Neural cell (in vitro differentiated cells): ENCODE results near the gene DMKN. TPM values are rescaled to one million over a fixed set of nuclear protein-coding genes. Genes with fewer than 3 reads are reported as not detected.

Experiments used
- H2AFZ ChIP-seq: fragments of 200-600, 300-800 bp; sonication (generic), shearing (Covaris generic); 2 replicates; pipeline ENCODE4 v1.6.0; 2014; ENCODE audit warnings: low read depth, mild to moderate bottlenecking, antibody characterized with exemption, low read length, moderate library complexity
- H3F3A ChIP-seq: fragments of 200-600 bp; shearing (Covaris generic); 2 replicates; pipeline ENCODE4 v1.6.1; 2016; ENCODE audit warnings: mild to moderate bottlenecking, moderate library complexity, mixed read lengths, antibody characterized with exemption, low read length; ENCODE audit not compliant: insufficient read depth, poor library complexity, severe bottlenecking
- H3K27ac ChIP-seq: fragments of 200-600, 300-800 bp; sonication (generic), shearing (Covaris generic); 2 replicates; pipeline ENCODE4 v1.5.1; 2014; ENCODE audit warnings: mild to moderate bottlenecking, low read length, moderate library complexity
- H3K27me3 ChIP-seq: fragments of 300-800, 200-600 bp; sonication (generic), shearing (Covaris generic); 2 replicates; pipeline ENCODE4 v1.6.0; 2014; ENCODE audit warnings: mild to moderate bottlenecking, low read depth, low read length, moderate library complexity; ENCODE audit not compliant: insufficient read depth
- H3K36me3 ChIP-seq: fragments of 300-800, 200-600 bp; sonication (generic), shearing (Covaris generic); 2 replicates; pipeline ENCODE4 v1.5.1; 2014; ENCODE audit warnings: mild to moderate bottlenecking, antibody characterized with exemption, low read length, moderate library complexity; ENCODE audit not compliant: insufficient read depth
- H3K4me2 ChIP-seq: fragments of 300-800, 200-600 bp; sonication (generic), shearing (Covaris generic); 2 replicates; pipeline ENCODE4 v1.6.0; 2014; ENCODE audit warnings: mild to moderate bottlenecking, low read length
- H3K4me3 ChIP-seq: fragments of 300-800, 200-600 bp; sonication (generic), shearing (Covaris generic); 2 replicates; pipeline ENCODE4 v1.5.1; 2014; ENCODE audit warnings: mild to moderate bottlenecking, low read length, moderate library complexity
- H3K79me2 ChIP-seq: fragments of 200-600 bp; shearing (Covaris generic); replicated peaks from 2 replicates; pipeline ENCODE4 v1.6.0; 2014; ENCODE audit warnings: mild to moderate bottlenecking, low read length, moderate library complexity; ENCODE audit not compliant: insufficient read depth
- H3K9ac ChIP-seq: fragments of 300-800, 200-600 bp; sonication (generic), shearing (Covaris generic); 2 replicates; pipeline ENCODE4 v1.6.1; 2016; ENCODE audit warnings: mild to moderate bottlenecking, low read length, mixed read lengths
- H3K9me2 ChIP-seq: fragments of 200-600 bp; shearing (Covaris generic); 2 replicates; pipeline ENCODE4 v1.6.1; 2016; ENCODE audit warnings: mild to moderate bottlenecking, low read length, mixed read lengths; ENCODE audit not compliant: insufficient read depth
- H3K9me3 ChIP-seq: fragments of 200-600, 300-800 bp; sonication (generic), shearing (Covaris generic); 2 replicates; pipeline ENCODE4 v1.6.1; 2016; ENCODE audit warnings: mild to moderate bottlenecking, mixed run types, low read length, moderate library complexity, mixed read lengths
- H4K20me1 ChIP-seq: fragments of 200-600 bp; shearing (Covaris generic); 2 replicates; pipeline ENCODE4 v1.6.1; 2016; ENCODE audit warnings: mild to moderate bottlenecking, mixed run types; ENCODE audit not compliant: insufficient read depth
- CTCF ChIP-seq: fragments of 450-650 bp; IDR thresholded peaks from 2 replicates; pipeline ENCODE4 v1.5.1; 2014; ENCODE audit warnings: antibody characterized with exemption, mild to moderate bottlenecking, moderate library complexity; ENCODE audit not compliant: poor library complexity, severe bottlenecking
- EP300 ChIP-seq: fragments of 450-650 bp; conservative IDR thresholded peaks from 2 replicates; pipeline ENCODE4 v1.6.1; 2014; ENCODE audit warnings: antibody characterized with exemption, mild to moderate bottlenecking, moderate library complexity; ENCODE audit not compliant: poor library complexity, severe bottlenecking
- EZH2 ChIP-seq: fragments of 200-600, 300-800 bp; shearing (Covaris generic), sonication (generic); IDR thresholded peaks from 2 replicates; pipeline ENCODE4 v1.6.1; 2014; ENCODE audit warnings: antibody characterized with exemption, low read length, borderline replicate concordance, mild to moderate bottlenecking; ENCODE audit not compliant: insufficient read depth, poor library complexity, severe bottlenecking
- MXI1 ChIP-seq: fragments of 450-650 bp; conservative IDR thresholded peaks from 2 replicates; pipeline ENCODE4 v1.6.1; 2014; ENCODE audit warnings: antibody characterized with exemption, mild to moderate bottlenecking; ENCODE audit not compliant: poor library complexity, severe bottlenecking
- POLR2AphosphoS5 ChIP-seq: IDR thresholded peaks from 2 replicates; pipeline ENCODE4 v1.6.1; 2012
- RAD21 ChIP-seq: fragments of 450-650 bp; conservative IDR thresholded peaks from 2 replicates; pipeline ENCODE4 v1.6.1; 2014; ENCODE audit warnings: antibody characterized with exemption, mild to moderate bottlenecking, moderate library complexity
- REST ChIP-seq: IDR thresholded peaks from 2 replicates; pipeline ENCODE4 v1.6.1; 2012; ENCODE audit warnings: borderline replicate concordance
- SMC3 ChIP-seq: fragments of 450-650 bp; conservative IDR thresholded peaks from 2 replicates; pipeline ENCODE4 v1.6.1; 2014; ENCODE audit warnings: antibody characterized with exemption, mild to moderate bottlenecking, moderate library complexity; ENCODE audit not compliant: poor library complexity
- TAF1 ChIP-seq: IDR thresholded peaks from 2 replicates; pipeline ENCODE4 v1.6.1; 2012; ENCODE audit warnings: low read depth
- polyA plus RNA-seq: library from polyadenylated mRNA; depleted of rRNA; stranded (reverse); fragments of >200 nt; gene quantifications from 2 replicates; pipeline ENCODE4 v1.2.3, GENCODE V29; 2014

Gene DMKN
- polyA plus RNA-seq, 1 donor from 2014 or later, result not detected

GRCh38 chr19:35557539-35558399 lies 44.3 kb upstream of the DMKN start:
- Histone ChIP-seq H3K9ac (no peak overlapping the region), H3K27me3 (peaks cover 30% of the 10 kb centered on the region), H3F3A (no peaks in the 10 kb centered on the region), H2AFZ (no peak overlapping the region), H3K4me3 (peak overlapping the region; percentile 65), H3K4me2 (no peak overlapping the region), H3K27ac (no peak overlapping the region), H3K79me2 (no peaks in the 10 kb centered on the region), H3K36me3 (no peaks in the 10 kb centered on the region), H3K9me2 (no peaks in the 10 kb centered on the region), H3K9me3 (no peaks in the 10 kb centered on the region), H4K20me1 (no peaks in the 10 kb centered on the region)
- TF ChIP-seq CTCF, result peak; percentile 29
- no peak for TF ChIP-seq SMC3

- Histone ChIP-seq H3K27ac (no peak overlapping the region), H3K4me2 (no peak overlapping the region), H2AFZ (no peak overlapping the region), H3K27me3 (peaks cover 30% of the 10 kb centered on the region), H3K9me2 (no peaks in the 10 kb centered on the region), H3F3A (no peaks in the 10 kb centered on the region), H3K9me3 (no peaks in the 10 kb centered on the region), H3K79me2 (no peaks in the 10 kb centered on the region), H3K4me3 (peak overlapping the region; percentile 65), H3K36me3 (no peaks in the 10 kb centered on the region), H3K9ac (no peak overlapping the region), H4K20me1 (no peaks in the 10 kb centered on the region)
- no peak for TF ChIP-seq EZH2
- TF ChIP-seq RAD21, result no peak
- TF ChIP-seq CTCF, result no peak
- no peak for TF ChIP-seq REST
- no peak for TF ChIP-seq POLR2AphosphoS5
- no peak for TF ChIP-seq TAF1
- TF ChIP-seq MXI1, result no peak
- TF ChIP-seq EP300, result no peak
- no peak for TF ChIP-seq SMC3
Measured at GRCh38 chr19:35556846-35557538, 43.5 kb upstream of the DMKN start.
